Lower leg skin (tissue), 4 donors: ENCODE measurements around the gene ARFRP1. TPM values are rescaled to one million over a fixed set of nuclear protein-coding genes. Genes with fewer than 3 reads are reported as not detected.

Experiments
- DNase-seq, 2 donors: peaks; one replicate each; pipeline ENCODE4 v3.0.0-alpha.2; 2019; ENCODE audit warnings: low spot score in 2 of 2
- H3K4me3 ChIP-seq: fragments of 200-600 bp; sonication (generic); 2 replicates; pipeline ENCODE4 v1.5.1; 2017; ENCODE audit warnings: mild to moderate bottlenecking, low read depth; ENCODE audit not compliant: poor library complexity, severe bottlenecking
- CTCF ChIP-seq, 3 donors: fragments of 450-650 bp; IDR thresholded peaks; one replicate each; pipeline ENCODE4 v1.5.1; 2016; ENCODE audit warnings: antibody characterized with exemption in 3 of 3, mild to moderate bottlenecking in 3 of 3, moderate library complexity in 2 of 3
- POLR2A ChIP-seq, 2 donors: fragments of 450-650 bp; IDR thresholded peaks; one replicate each; pipeline ENCODE4 v1.6.1; 2016 to 2017; ENCODE audit warnings: antibody characterized with exemption in 2 of 2, mild to moderate bottlenecking in 1 of 2, moderate library complexity in 1 of 2
- WGBS, 2 donors: methylation state at CpG; one replicate each; pipeline ENCODE4 v1.1.5; 2018; 5-methylcytosine and 5-hydroxymethylcytosine counted together
- intact Hi-C: fragments of 100-400 bp; cut with DNase I; formaldehyde crosslinking; loops from one replicate; pipeline ENCODE4 v1.15.0; 2023; ENCODE audit warnings: low total_unique reads
- total RNA-seq, 4 donors: library from RNA; depleted of rRNA; stranded (reverse); fragments of >200 nt; gene quantifications; one replicate each; pipeline ENCODE4 v1.1.0, GENCODE V29; 2016

ARFRP1 gene
- total RNA-seq, 4 donors from 2014 or later: 20.7 to 42.6 (median 34.7) TPM

GRCh38 chr20:63752411-63753101 lies 44.8 kb upstream of the ARFRP1 start:
- WGBS, 2 donors: 93% methylated on average over 39 to 40 of the region's 50 CpGs
- no peak for TF ChIP-seq POLR2A (IDR thresholded peaks at IDR 0.05)
- no peak for TF ChIP-seq CTCF (IDR thresholded peaks at IDR 0.05)
- H3K4me3 ChIP-seq: no peak overlapping the region
- DNase-seq: no peak
- intact Hi-C loops: no loop called here

GRCh38 chr20:63751471-63752271 lies 43.9 kb upstream of the ARFRP1 start:
- no peak for DNase-seq
- TF ChIP-seq POLR2A (IDR thresholded peaks at IDR 0.05) (no peak), CTCF (IDR thresholded peaks at IDR 0.05) (no peak)
- no peak overlapping the region for H3K4me3 ChIP-seq
- intact Hi-C loops: no loop called here
- WGBS, 2 donors: 49 to 58% methylated on average over 19 to 26 of the region's 45 CpGs

- no peak for TF ChIP-seq CTCF (IDR thresholded peaks at IDR 0.05)
- no peak for TF ChIP-seq POLR2A (IDR thresholded peaks at IDR 0.05)
- no peak overlapping the region for H3K4me3 ChIP-seq
- WGBS, 2 donors: 71 to 76% methylated on average over 26 of the region's 26 CpGs
- intact Hi-C loops: no loop called here
- DNase-seq: no peak
These were observed 43.2 kb upstream of the ARFRP1 start for GRCh38 chr20:63750807-63751470.

GRCh38 chr20:63749597-63750508 lies 42.1 kb upstream of the ARFRP1 start:
- WGBS, 2 donors: 92 to 93% methylated on average over 16 of the region's 16 CpGs

More at GRCh38 chr20:63749597-63750508, 42.1 kb upstream of the ARFRP1 start:
- intact Hi-C loops: no loop called here
- no peak overlapping the region for H3K4me3 ChIP-seq
- no peak for DNase-seq
- TF ChIP-seq CTCF (IDR thresholded peaks at IDR 0.05) (no peak), POLR2A (IDR thresholded peaks at IDR 0.05) (no peak)
